ENCODE measurements around the gene NID2. TPM values are rescaled to one million over a fixed set of nuclear protein-coding genes. Genes with fewer than 3 reads are reported as not detected.

The NID2 gene
- polyA plus RNA-seq, 10 donors, result 94.4 to 172 (median 116) TPM

- DNase-seq, result peak in 2 of 3 donors; percentile 70 to 81
These were observed 8.8 kb downstream of the NID2 start for GRCh38 chr14:52060080-52060479.

- no peak for DNase-seq
These were observed 9.2 kb downstream of the NID2 start for GRCh38 chr14:52059649-52060048.

GRCh38 chr14:52058341-52058740 lies 10.5 kb downstream of the NID2 start:
- DNase-seq, result no peak

GRCh38 chr14:52055167-52055566 lies 13.7 kb downstream of the NID2 start:
- no peak for DNase-seq

- no peak for DNase-seq
These were observed 14.2 kb downstream of the NID2 start for GRCh38 chr14:52054678-52055077.

GRCh38 chr14:52053044-52053443 lies 15.8 kb downstream of the NID2 start:
- DNase-seq, result peak in 2 of 3 donors; percentile 61 to 77

- DNase-seq, result peak in 2 of 3 donors; percentile 74 to 84
These were observed 16.4 kb downstream of the NID2 start for GRCh38 chr14:52052288-52052943.

GRCh38 chr14:52051871-52052270 lies 17.0 kb downstream of the NID2 start:
- peak in 1 of 3 donors; percentile 80 for DNase-seq

- no peak for DNase-seq
These were observed 17.6 kb downstream of the NID2 start for GRCh38 chr14:52051251-52051650.

GRCh38 chr14:52049721-52050588 lies 18.9 kb downstream of the NID2 start:
- no peak for DNase-seq

GRCh38 chr14:52049271-52049670 lies 19.6 kb downstream of the NID2 start:
- DNase-seq, result no peak

GRCh38 chr14:52048641-52049204 lies 20.1 kb downstream of the NID2 start:
- no peak for DNase-seq

- DNase-seq, result peak in 1 of 3 donors; percentile 64
These were observed 20.7 kb downstream of the NID2 start for GRCh38 chr14:52048116-52048515.

- DNase-seq, result no peak
These were observed 22.4 kb downstream of the NID2 start for GRCh38 chr14:52046376-52046917.

GRCh38 chr14:52044791-52045522 lies 23.9 kb downstream of the NID2 start:
- peak in 2 of 3 donors; percentile 64 to 85 for DNase-seq

GRCh38 chr14:52043690-52044089 lies 25.2 kb downstream of the NID2 start:
- no peak for DNase-seq

- DNase-seq, result peak in 1 of 3 donors; percentile 32
These were observed 26.2 kb downstream of the NID2 start for GRCh38 chr14:52042371-52043289.

GRCh38 chr14:52040598-52040997 lies 28.3 kb downstream of the NID2 start:
- DNase-seq, result no peak

GRCh38 chr14:52039124-52039815 lies 29.6 kb downstream of the NID2 start:
- DNase-seq, result no peak

GRCh38 chr14:52033101-52033642 lies 35.7 kb downstream of the NID2 start:
- DNase-seq, result peak in 2 of 3 donors; percentile 48 to 67
